DMS153 treated with DMSO at 0.1 percent for 48 hours (cell line): ENCODE data around the gene RRBP1.

ENCODE experiments used
- DNase-seq: peaks from one replicate; lab custom pipeline; 2025; ENCODE audit not compliant: unreplicated experiment; lab: John Stamatoyannopoulos, UW

The RRBP1 gene

GRCh38 chr20:17612992-17613327, 69.1 kb downstream of the RRBP1 start:
- DNase-seq: no peak

- DNase-seq: no peak
These were observed 69.6 kb downstream of the RRBP1 start for GRCh38 chr20:17612287-17612991.

DNA sequence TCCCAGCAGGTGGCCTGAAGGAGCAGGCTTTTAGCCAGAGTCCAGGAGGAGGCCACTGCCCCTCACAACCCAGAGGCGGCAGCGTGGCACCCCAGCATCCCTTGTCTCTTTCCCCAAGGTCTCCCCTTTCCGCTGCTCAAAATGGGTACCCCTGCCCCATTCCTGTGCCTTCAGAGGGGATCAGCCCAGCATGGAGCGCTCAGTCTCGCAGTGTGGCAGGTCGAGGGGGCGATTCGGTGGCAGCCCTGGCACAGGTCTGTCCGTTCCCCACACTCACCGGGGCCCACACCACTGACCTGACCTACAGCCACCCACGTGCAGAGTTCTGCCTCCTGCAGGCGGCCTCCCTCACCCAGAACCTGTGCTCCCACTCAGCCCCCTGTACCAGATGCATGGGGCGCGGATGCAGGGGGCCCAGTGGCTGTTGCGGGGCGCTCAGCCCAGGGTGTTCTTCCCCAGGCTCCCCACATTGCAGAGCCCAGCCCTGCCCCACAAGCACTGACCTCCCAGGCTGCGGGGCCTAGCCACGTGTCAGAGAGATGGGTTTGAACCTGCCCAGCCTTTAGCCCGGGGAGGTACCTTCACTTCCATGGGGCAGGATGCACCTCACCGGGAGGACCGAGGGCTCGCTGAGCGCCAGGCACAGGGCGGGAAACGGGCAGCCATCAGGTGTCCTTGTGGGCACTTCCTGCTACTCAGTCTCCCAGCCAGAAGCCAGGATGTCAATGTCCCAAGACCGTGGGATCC, 70.3 kb downstream of the RRBP1 start:
- DNase-seq: no peak

GRCh38 chr20:17611290-17611539, 70.8 kb downstream of the RRBP1 start:
- DNase-seq: no peak

DNA sequence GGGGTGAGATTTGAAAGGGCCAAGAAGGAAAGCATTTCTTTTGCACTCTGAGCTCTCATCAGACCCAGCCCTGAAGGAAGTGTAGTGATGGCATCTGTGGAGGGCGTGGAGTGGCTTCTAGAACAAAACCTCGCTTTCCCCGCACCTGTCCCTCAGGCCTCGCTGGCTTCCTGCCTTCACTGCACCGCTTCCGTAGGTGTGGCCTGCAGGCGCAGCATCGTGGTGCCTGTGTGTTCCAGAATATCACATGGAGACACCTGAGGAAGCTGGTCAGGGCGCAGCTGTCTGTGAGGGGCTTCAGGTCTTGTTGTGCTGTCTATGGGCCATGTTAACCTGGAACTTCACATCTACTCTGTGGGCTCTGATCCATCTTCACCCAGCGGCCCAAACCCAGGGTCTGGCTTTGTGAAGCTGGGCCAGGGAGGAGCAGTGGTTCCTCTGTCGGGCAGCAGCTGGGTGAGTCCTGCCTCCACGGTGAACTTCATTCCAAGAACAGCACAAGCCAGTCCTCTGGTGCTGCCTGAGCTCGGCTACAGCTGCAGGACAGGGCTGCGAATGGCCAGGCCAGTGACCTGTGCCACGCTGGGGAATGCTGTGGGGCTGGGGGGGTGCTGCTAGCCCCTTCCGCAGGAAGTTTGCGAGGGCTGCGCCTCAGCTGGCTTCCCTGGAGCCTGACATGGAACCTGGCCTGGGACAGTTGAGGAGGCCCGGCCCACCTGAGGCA, 71.3 kb downstream of the RRBP1 start:
- no peak for DNase-seq

DNA sequence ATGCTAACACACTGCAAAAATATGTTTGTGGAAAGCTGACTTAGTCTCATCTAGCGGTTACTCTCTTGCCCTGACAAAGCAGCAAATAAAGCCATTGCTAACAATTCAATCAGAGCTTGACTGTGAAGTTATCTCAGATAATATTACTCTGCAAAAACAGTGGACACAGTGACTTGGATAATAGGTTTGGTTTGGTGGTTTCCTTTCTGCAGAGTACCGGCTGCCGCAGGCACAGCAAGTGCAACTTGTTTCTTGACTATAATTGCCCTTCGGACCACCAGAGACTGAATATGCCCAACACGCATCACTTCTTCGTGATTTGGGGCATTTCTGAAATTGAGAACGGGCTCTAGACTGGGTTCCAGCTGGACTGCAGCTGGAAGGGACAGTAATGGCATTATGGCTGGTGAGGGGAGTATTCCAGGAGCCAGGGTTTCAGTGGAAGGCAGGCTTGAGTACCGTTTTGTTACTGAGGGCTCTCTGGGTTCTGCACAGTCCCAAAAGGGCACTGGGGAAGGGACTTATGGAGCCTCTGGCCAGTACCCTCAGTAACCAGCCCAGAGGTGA, 72.1 kb downstream of the RRBP1 start:
- no peak for DNase-seq

DNA sequence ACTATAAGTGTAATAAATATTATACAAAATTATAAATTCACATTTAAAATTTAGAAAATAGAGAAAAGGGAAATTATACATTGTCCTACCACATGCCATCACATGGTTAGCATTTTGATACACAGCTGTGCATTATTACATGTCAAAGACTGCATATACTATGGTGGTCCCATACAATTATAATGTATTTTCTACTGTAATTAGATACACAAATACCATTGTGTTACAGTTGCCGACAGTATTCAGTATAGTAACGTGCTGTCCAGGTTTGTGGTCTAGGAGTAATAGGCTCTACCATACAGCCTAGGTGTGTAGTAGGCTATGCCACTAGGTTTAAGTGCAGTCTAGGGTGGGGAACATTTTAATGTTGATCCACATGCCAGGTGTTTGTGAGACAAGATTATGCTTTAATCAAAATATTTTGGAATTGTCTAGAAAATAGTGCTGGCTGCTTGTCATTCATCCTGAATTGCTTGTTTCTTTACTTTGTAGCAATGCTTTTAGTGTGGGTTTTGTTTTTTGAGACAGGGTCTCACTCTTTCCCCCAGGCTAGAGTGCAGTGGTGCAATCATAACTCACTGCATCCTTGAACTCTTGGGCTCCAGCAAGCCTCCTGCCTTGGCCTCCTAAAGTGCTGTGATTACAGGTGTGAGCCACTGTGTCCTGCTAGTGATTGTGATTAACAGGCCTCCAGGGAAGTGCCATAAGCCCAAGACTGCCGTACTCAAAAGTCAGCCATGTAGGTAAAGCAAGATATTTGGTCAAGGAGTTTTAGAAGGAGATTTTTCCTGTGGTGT, 73.1 kb downstream of the RRBP1 start:
- DNase-seq: no peak

GRCh38 chr20:17606001-17606400, 76.0 kb downstream of the RRBP1 start:
- DNase-seq: no peak

- DNase-seq: no peak
These were observed 76.8 kb downstream of the RRBP1 start for GRCh38 chr20:17605131-17605660.

GRCh38 chr20:17602493-17602892, 79.5 kb downstream of the RRBP1 start:
- DNase-seq: no peak

DNA sequence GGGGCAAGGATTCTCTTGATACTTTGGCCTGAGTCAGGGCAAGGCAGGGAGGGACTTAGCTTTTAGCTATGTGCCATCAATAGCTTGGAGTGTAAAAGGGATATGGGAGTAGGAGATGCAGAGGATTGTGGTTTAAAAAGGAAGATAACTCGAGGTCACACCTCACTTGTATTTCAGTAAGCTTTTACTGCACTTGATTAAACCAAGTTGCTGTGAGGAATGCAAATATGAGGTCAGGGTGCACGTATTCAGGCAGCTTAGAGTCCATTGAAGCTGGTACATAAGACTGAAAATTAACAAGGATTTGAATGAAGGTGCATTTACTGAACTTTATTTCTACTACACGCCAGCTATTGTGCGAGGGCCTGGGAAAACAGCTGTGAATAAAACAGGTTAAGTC, 80.1 kb downstream of the RRBP1 start:
- DNase-seq: no peak

- DNase-seq: no peak
These were observed 84.0 kb downstream of the RRBP1 start for GRCh38 chr20:17598013-17598550.

- DNase-seq: no peak
These were observed 86.2 kb downstream of the RRBP1 start for GRCh38 chr20:17595856-17596255.

- no peak for DNase-seq
These were observed 87.6 kb downstream of the RRBP1 start for GRCh38 chr20:17594443-17594842.

- no peak for DNase-seq
These were observed 88.1 kb downstream of the RRBP1 start for GRCh38 chr20:17593902-17594301.

DNA sequence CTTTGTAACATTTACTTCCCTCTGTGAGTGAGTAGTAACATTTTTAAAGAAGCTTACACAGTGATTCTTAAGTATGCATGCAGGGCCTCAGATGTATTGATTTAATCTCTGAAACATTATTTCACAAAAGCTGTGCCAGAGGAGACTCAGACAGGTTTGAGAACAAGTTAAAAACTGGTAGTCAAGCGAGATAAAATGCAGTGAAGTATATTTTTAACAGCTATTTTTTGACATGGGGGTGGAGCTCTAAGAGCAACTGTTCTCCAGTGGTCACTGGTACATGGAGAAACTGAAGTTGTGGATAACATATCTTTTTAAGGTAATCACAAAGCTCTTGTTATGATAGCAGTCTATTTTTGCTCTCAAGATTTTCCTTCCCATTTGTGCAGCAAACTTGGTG, 91.8 kb downstream of the RRBP1 start:
- no peak for DNase-seq

GRCh38 chr20:17589161-17589834, 92.7 kb downstream of the RRBP1 start:
- no peak for DNase-seq

DNA sequence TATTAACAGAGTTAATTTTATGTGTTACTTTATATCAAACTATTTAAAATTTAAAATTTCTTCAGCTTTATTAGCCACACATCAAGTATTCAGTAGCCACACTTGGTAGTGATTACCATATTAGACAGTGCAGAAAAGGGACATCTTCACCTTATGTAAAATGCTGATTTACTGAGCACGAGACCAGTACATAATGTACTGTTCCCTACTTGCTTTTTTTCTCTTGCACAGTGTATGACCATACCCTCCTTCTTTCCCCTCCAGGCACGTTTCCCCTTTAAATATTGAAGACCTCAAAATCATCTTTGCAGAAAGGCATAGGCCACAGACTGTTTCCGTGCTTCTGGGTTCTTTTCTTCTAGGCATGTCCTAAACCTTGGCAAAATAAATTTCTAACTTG, 94.2 kb downstream of the RRBP1 start:
- no peak for DNase-seq

GRCh38 chr20:17587148-17587547, 94.9 kb downstream of the RRBP1 start:
- no peak for DNase-seq

DNA sequence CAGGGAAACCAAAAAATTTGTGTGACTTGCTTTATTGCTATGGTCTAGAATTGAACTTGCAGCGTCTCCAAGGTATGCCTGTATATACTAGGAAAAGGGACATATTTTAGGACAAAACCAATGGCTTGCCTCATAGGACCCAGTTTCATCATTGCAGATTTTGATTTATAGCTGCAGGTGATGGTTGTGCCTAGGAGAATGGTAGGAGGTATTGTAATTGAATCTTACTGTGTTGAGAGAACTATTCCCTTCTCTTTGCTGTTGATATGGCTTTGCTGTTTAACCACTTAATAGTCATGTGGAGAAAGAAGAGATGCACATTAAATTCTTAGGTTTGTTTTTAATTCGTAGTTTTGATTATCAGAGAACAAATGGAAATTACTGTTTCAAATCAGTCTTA, 95.8 kb downstream of the RRBP1 start:
- DNase-seq: no peak
